A549 (cell line): Measurements from ENCODE around the gene TMEM97. TPM values are rescaled to one million over a fixed set of nuclear protein-coding genes. Genes with fewer than 3 reads are reported as not detected.
"Not testable (repeated sequence)": the region's sequence is repeated elsewhere in the genome, so short reads cannot be mapped to it uniquely, and the experiment has no call there.

Experiments
- ATAC-seq, 2 experiments: fragments of 200-7000 bp in 1 of 2; fragments of >200 bp in 1 of 2; cut with Nextera tagmentation in 1 of 2; cut with Tn5 transposase in 1 of 2; 3 replicates each; pipeline versions ENCODE4 v1.8.0 to v1.9.1; 2018 to 2020; ENCODE audit warnings: mild to moderate bottlenecking in 1 of 2, moderate library complexity in 1 of 2
- CTCF ChIA-PET: fragments of 300-600 bp; sonication (Branson Sonifier 250); formaldehyde crosslinking; extraction: SDS; loops from one replicate; lab custom pipeline; 2021; ENCODE audit warnings: antibody characterized with exemption, inconsistent platforms; lab: Yijun Ruan, JAX
- POLR2A ChIA-PET: fragments of 350-600 bp; formaldehyde crosslinking; extraction: SDS; loops from one replicate; lab custom pipeline; 2021; ENCODE audit warnings: antibody characterized with exemption, inconsistent platforms; lab: Yijun Ruan, JAX
- DNase-seq, 2 experiments: peaks; one replicate each; pipeline versions ENCODE4 v3.0.0 to v3.0.0-alpha.2; 2011 to 2016; ENCODE audit warnings: low read depth in 1 of 2, low spot score in 1 of 2
- FAIRE-seq: peaks from 2 replicates; lab custom pipeline; 2011; peaks lifted over from hg19 to GRCh38; lab: Jason Lieb, UNC
- H3K27ac ChIP-seq, 2 experiments: fragments of >200 bp; sonication (Bioruptor Twin); formaldehyde crosslinking; 3 replicates each; pipeline ENCODE4 v1.5.1; 2016 to 2017
- H3K4me1 ChIP-seq: fragments of >200 bp; sonication (Bioruptor Twin); formaldehyde crosslinking; 3 replicates; pipeline ENCODE4 v1.6.1; 2016
- H3K4me2 ChIP-seq: fragments of >200 bp; sonication (Bioruptor Twin); formaldehyde crosslinking; 3 replicates; pipeline ENCODE4 v1.6.1; 2016
- H3K4me3 ChIP-seq: fragments of >200 bp; sonication (Bioruptor Twin); formaldehyde crosslinking; 3 replicates; pipeline ENCODE4 v1.5.1; 2016
- H3K9me3 ChIP-seq: fragments of >200 bp; sonication (Bioruptor Twin); formaldehyde crosslinking; 3 replicates; pipeline ENCODE4 v1.6.1; 2016
- BHLHE40 ChIP-seq: IDR thresholded peaks from 2 replicates; pipeline ENCODE4 v1.6.1; 2012; ENCODE audit warnings: low read depth, low read length, inconsistent platforms
- CBX2 ChIP-seq: fragments of 200-600 bp; sonication (generic); IDR thresholded peaks from 2 replicates; pipeline ENCODE4 v1.6.1; 2016; ENCODE audit warnings: low read depth, mild to moderate bottlenecking, borderline replicate concordance
- EHMT2 ChIP-seq: fragments of 200-600 bp; sonication (generic); IDR thresholded peaks from 2 replicates; pipeline ENCODE4 v1.6.1; 2016; ENCODE audit warnings: antibody characterized with exemption, low read depth, mild to moderate bottlenecking, moderate library complexity
- FOSL2 ChIP-seq, 2 experiments: fragments of 450-650 bp in 1 of 2; fragments of >200 bp in 1 of 2; sonication (Bioruptor Twin) in 1 of 2; formaldehyde crosslinking; IDR thresholded peaks; 2 replicates each; pipeline versions ENCODE4 v1.5.0 to v1.6.1; 2016 to 2020; ENCODE audit warnings: mild to moderate bottlenecking in 1 of 2, moderate library complexity in 1 of 2
- HDAC2 ChIP-seq: fragments of 200-600 bp; sonication (generic); IDR thresholded peaks from 2 replicates; pipeline ENCODE4 v1.6.1; 2016
- JUNB ChIP-seq: fragments of >200 bp; sonication (Bioruptor Twin); formaldehyde crosslinking; IDR thresholded peaks from 2 replicates; pipeline ENCODE4 v1.6.1; 2016
- KDM1A ChIP-seq: fragments of 200-600 bp; sonication (generic); IDR thresholded peaks from 2 replicates; pipeline ENCODE4 v1.6.1; 2016; ENCODE audit warnings: low read depth, mild to moderate bottlenecking
- KDM5A ChIP-seq: fragments of 200-600 bp; sonication (generic); IDR thresholded peaks from 2 replicates; pipeline ENCODE4 v1.6.1; 2016; ENCODE audit warnings: antibody characterized with exemption, mild to moderate bottlenecking
- MAX ChIP-seq: IDR thresholded peaks from 2 replicates; pipeline ENCODE4 v1.6.1; 2012
- POLR2A ChIP-seq: IDR thresholded peaks from 2 replicates; pipeline ENCODE4 v1.6.1; 2012; ENCODE audit warnings: mild to moderate bottlenecking, low read length
- POLR2AphosphoS2 ChIP-seq: conservative IDR thresholded peaks from 2 replicates; pipeline ENCODE4 v1.6.1; 2012; ENCODE audit warnings: low read length, improper control_type of control experiment, inconsistent platforms
- RAD21 ChIP-seq, 2 experiments: fragments of >200 bp in 1 of 2; sonication (Bioruptor Twin) in 1 of 2; formaldehyde crosslinking in 1 of 2; IDR thresholded peaks in 1 of 2; conservative IDR thresholded peaks in 1 of 2; 2 replicates in 1 of 2; 3 replicates in 1 of 2; pipeline ENCODE4 v1.6.1; 2012 to 2018; ENCODE audit warnings: inconsistent platforms in 1 of 2
- WGBS: methylation state at CpG from one replicate; pipeline ENCODE4 v1.1.6; 2017; ENCODE audit errors: missing lambda C conversion rate; 5-methylcytosine and 5-hydroxymethylcytosine counted together
- polyA plus RNA-seq, 4 experiments: library from polyadenylated mRNA; depleted of rRNA in 3 of 4; stranded (reverse); fragments of >200 nt; fragmentation: RNase III in 1 of 4; extraction: RNeasy Plus Mini Kit Qiagen cat#74134 plus additional on column Dnase treatment in 1 of 4; gene quantifications; 2 replicates in 3 of 4; 3 replicates in 1 of 4; pipeline ENCODE4 v1.2.3, GENCODE V29; 2011 to 2017
- TF ChIP-seq, protein P1 (sequence below): fragments of >200 bp; sonication (Bioruptor Twin); formaldehyde crosslinking; IDR thresholded peaks from 2 replicates; pipeline ENCODE4 v1.6.1; 2016
- TF ChIP-seq, protein P2 (sequence below): fragments of >200 bp; sonication (Bioruptor Twin); formaldehyde crosslinking; IDR thresholded peaks from 3 replicates; pipeline ENCODE4 v1.6.1; 2016
- TF ChIP-seq, protein P3 (sequence below): fragments of >200 bp; sonication (Bioruptor Twin); formaldehyde crosslinking; IDR thresholded peaks from 3 replicates; pipeline ENCODE4 v1.5.1; 2016
- TF ChIP-seq, protein P4 (sequence below): fragments of 450-650 bp; IDR thresholded peaks from 2 replicates; pipeline ENCODE4 v1.6.1; 2014; ENCODE audit warnings: antibody characterized with exemption
- TF ChIP-seq, protein P5 (sequence below): fragments of 150-350 bp; IDR thresholded peaks from 2 replicates; pipeline ENCODE4 v1.6.1; 2014; ENCODE audit warnings: low read depth, mild to moderate bottlenecking, low read length
- TF ChIP-seq, protein P6 (sequence below): fragments of 250-450 bp; sonication (Bioruptor Pico); IDR thresholded peaks from 2 replicates; pipeline ENCODE4 v1.5.0; 2020; ENCODE audit warnings: low read depth, mild to moderate bottlenecking, moderate library complexity

TMEM97 gene
- polyA plus RNA-seq, 2 of the 4 experiments (the other 2 are of a cell fraction) = 75.6 to 90.9 TPM

DNA sequence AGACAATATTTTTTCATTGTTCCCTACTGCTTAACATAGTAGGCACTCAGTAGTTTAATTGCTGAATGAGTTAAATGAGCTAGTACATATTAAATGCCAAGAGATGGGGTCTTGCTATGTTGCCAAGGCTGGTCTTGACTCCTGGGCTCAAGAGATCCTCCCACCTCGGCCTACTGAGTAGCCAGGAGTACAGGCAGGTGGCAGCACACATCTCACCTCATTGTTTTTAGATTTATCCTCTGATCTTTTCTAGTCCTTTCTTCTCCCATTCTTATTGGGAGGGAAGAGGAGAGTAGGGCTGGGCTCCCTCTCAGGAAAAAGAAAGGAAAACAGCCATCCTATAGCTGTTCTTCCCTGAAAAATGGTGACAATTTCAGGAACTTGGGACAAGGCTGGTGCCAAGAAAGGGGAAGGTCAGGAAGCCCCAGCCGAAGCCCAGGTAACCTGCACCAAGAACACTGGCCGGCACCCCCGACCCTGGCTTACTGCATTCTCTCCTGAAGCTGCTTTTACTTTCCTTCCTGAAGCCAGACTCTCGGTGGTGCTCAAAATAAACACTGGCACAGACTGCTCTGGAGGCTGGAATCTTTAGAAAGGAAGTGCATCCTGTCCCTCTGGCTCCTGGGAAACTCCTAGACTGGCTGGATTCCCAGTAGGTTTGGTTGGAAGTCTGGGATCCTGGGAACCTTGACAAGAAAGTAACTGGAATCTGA lies 19.2 kb downstream of the TMEM97 start:
- Histone ChIP-seq H3K4me1 (peaks cover 31% of the 10 kb centered on the region), H3K4me2 (peak overlapping the region; percentile 0; the same call in 1 of the 3 replicates), H3K27ac (0 out of 6 replicates have a peak overlapping the region, but pooled peaks of 1 of the 2 experiments have one; percentile 10), H3K4me3 (no peak overlapping the region), H3K9me3 (no peaks in the 10 kb centered on the region)
- FAIRE-seq = no peak
- POLR2A ChIA-PET = no interaction called here
- CTCF ChIA-PET = interaction anchor here (0.7 to 4.9 kb wide), 5 partner anchors 9 to 87 kb away, joined by 3 to 41 read pairs (median 4); no protein-coding TSS in a partner anchor
- ATAC-seq = no peak
- no peak for DNase-seq
- TF ChIP-seq KDM5A (no peak), MAX (no peak), RAD21 (conservative IDR thresholded peaks at IDR 0.05 in 1 of 2, IDR thresholded peaks at IDR 0.05 in 1 of 2) (no peak), HDAC2 (no peak), JUNB (no peak), FOSL2 (IDR thresholded peaks at IDR 0.05) (no peak), FOSL2 (CRISPR knock-in tag; IDR thresholded peaks at IDR 0.05) (no peak), EHMT2 (no peak), KDM1A (no peak)
- TF ChIP-seq, protein P1, sequence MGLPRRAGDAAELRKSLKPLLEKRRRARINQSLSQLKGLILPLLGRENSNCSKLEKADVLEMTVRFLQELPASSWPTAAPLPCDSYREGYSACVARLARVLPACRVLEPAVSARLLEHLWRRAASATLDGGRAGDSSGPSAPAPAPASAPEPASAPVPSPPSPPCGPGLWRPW = no peak
- TF ChIP-seq, protein P2, sequence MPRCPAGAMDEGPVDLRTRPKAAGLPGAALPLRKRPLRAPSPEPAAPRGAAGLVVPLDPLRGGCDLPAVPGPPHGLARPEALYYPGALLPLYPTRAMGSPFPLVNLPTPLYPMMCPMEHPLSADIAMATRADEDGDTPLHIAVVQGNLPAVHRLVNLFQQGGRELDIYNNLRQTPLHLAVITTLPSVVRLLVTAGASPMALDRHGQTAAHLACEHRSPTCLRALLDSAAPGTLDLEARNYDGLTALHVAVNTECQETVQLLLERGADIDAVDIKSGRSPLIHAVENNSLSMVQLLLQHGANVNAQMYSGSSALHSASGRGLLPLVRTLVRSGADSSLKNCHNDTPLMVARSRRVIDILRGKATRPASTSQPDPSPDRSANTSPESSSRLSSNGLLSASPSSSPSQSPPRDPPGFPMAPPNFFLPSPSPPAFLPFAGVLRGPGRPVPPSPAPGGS = no peak
- WGBS = 68% methylated on average over 5 of the region's 5 CpGs

GRCh38 chr17:28338769-28339212 lies 19.8 kb downstream of the TMEM97 start:
- not testable (repeated sequence) for ATAC-seq, H3K4me2 ChIP-seq, H3K9me3 ChIP-seq, FAIRE-seq, H3K27ac ChIP-seq, H3K4me3 ChIP-seq, DNase-seq
- ChIA-PET CTCF (interaction anchor here (0.5 to 4.9 kb wide), 7 partner anchors 8 to 87 kb away, joined by 3 to 41 read pairs (median 4); no protein-coding TSS in a partner anchor), POLR2A (interaction anchor here (0.6 kb wide), 1 partner anchor 295 kb away, joined by 3 read pairs; no protein-coding TSS in a partner anchor)
- WGBS = 90% methylated on average over 8 of the region's 8 CpGs
- H3K4me1 ChIP-seq = peaks cover 27% of the 10 kb centered on the region

DNA sequence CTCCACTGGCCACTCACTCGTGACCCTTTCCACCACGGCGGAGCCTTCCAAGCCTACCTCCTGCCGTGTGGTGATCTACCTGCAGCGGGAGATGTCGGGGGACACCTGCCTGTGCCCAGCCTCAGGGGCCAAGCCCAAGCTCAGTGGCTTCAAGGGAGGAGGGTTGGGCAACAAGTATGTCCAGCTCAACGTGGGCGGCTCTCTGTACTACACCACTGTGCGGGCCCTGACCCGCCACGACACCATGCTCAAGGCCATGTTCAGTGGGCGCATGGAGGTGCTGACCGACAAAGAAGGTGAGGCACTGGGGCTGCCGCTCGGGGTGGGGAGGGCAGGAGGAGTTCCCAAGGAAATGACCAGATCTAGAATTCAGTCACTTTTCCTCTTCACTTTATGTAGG lies 20.4 kb downstream of the TMEM97 start:
- 96% methylated on average over 14 of the region's 15 CpGs for WGBS
- Histone ChIP-seq H3K4me3 (no peak overlapping the region), H3K4me2 (no peak overlapping the region), H3K9me3 (no peaks in the 10 kb centered on the region), H3K27ac (no peak overlapping the region), H3K4me1 (peaks cover 21% of the 10 kb centered on the region)
- POLR2A ChIA-PET = interaction anchor here (0.6 kb wide), 1 partner anchor 295 kb away, joined by 3 read pairs; no protein-coding TSS in a partner anchor
- CTCF ChIA-PET = interaction anchor here (0.5 to 4.9 kb wide), 5 partner anchors 8 to 88 kb away, joined by 3 to 41 read pairs (median 3); no protein-coding TSS in a partner anchor
- FAIRE-seq (no peak), ATAC-seq (no peak), DNase-seq (no peak)
- TF ChIP-seq, protein P3, sequence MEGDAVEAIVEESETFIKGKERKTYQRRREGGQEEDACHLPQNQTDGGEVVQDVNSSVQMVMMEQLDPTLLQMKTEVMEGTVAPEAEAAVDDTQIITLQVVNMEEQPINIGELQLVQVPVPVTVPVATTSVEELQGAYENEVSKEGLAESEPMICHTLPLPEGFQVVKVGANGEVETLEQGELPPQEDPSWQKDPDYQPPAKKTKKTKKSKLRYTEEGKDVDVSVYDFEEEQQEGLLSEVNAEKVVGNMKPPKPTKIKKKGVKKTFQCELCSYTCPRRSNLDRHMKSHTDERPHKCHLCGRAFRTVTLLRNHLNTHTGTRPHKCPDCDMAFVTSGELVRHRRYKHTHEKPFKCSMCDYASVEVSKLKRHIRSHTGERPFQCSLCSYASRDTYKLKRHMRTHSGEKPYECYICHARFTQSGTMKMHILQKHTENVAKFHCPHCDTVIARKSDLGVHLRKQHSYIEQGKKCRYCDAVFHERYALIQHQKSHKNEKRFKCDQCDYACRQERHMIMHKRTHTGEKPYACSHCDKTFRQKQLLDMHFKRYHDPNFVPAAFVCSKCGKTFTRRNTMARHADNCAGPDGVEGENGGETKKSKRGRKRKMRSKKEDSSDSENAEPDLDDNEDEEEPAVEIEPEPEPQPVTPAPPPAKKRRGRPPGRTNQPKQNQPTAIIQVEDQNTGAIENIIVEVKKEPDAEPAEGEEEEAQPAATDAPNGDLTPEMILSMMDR = no peak
- TF ChIP-seq POLR2A = no peak
- no peak for TF ChIP-seq BHLHE40
- TF ChIP-seq, protein P4, sequence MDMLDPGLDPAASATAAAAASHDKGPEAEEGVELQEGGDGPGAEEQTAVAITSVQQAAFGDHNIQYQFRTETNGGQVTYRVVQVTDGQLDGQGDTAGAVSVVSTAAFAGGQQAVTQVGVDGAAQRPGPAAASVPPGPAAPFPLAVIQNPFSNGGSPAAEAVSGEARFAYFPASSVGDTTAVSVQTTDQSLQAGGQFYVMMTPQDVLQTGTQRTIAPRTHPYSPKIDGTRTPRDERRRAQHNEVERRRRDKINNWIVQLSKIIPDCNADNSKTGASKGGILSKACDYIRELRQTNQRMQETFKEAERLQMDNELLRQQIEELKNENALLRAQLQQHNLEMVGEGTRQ = no peak
- TF ChIP-seq POLR2AphosphoS2 = no peak
- TF ChIP-seq, protein P5, sequence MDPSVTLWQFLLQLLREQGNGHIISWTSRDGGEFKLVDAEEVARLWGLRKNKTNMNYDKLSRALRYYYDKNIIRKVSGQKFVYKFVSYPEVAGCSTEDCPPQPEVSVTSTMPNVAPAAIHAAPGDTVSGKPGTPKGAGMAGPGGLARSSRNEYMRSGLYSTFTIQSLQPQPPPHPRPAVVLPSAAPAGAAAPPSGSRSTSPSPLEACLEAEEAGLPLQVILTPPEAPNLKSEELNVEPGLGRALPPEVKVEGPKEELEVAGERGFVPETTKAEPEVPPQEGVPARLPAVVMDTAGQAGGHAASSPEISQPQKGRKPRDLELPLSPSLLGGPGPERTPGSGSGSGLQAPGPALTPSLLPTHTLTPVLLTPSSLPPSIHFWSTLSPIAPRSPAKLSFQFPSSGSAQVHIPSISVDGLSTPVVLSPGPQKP = no peak
- TF ChIP-seq, protein P6, sequence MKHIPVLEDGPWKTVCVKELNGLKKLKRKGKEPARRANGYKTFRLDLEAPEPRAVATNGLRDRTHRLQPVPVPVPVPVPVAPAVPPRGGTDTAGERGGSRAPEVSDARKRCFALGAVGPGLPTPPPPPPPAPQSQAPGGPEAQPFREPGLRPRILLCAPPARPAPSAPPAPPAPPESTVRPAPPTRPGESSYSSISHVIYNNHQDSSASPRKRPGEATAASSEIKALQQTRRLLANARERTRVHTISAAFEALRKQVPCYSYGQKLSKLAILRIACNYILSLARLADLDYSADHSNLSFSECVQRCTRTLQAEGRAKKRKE (CRISPR knock-in tag) = no peak
- TF ChIP-seq, protein P2 = no peak
- no peak for TF ChIP-seq CBX2
